ENCODE measurements around the gene FAAP20.

DNA sequence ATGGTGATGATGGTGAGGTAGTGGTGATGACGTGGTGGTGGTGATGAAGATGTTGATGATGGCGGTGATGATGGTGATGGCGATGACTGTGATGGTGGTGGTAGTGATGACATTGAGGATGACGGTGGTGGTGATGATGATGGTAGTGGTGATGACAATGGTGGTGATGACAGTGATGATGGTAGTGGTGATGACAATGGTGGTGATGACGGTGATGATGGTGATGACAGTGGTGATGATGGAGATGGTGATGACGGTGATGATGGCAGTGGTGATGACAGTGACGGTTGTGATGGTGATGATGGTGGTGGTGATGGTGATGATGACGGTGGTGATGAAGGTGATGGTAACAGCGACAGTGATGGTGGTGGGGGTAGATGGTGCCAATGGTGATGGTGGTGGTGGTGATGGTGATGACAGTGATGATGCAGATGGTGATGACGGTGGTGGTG is 39.4 kb downstream of the FAAP20 start:
- TF ChIP-seq, protein P1, sequence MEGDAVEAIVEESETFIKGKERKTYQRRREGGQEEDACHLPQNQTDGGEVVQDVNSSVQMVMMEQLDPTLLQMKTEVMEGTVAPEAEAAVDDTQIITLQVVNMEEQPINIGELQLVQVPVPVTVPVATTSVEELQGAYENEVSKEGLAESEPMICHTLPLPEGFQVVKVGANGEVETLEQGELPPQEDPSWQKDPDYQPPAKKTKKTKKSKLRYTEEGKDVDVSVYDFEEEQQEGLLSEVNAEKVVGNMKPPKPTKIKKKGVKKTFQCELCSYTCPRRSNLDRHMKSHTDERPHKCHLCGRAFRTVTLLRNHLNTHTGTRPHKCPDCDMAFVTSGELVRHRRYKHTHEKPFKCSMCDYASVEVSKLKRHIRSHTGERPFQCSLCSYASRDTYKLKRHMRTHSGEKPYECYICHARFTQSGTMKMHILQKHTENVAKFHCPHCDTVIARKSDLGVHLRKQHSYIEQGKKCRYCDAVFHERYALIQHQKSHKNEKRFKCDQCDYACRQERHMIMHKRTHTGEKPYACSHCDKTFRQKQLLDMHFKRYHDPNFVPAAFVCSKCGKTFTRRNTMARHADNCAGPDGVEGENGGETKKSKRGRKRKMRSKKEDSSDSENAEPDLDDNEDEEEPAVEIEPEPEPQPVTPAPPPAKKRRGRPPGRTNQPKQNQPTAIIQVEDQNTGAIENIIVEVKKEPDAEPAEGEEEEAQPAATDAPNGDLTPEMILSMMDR (IDR thresholded peaks at IDR 0.05; ENCODE audit: extremely low read depth in 1 of 2, insufficient read depth in 1 of 2, low read depth in 1 of 2, low read length in 2 of 2) = no peak
- no peak for TF ChIP-seq POLR2AphosphoS5 (IDR thresholded peaks at IDR 0.05; ENCODE audit: insufficient read depth, low read depth, low read length)
- TF ChIP-seq POLR2A (IDR thresholded peaks at IDR 0.05; ENCODE audit: low read depth, low read length) = no peak
- no peak for TF ChIP-seq MYC (IDR thresholded peaks at IDR 0.05; ENCODE audit: low read depth, low read length)
